ENCODE data around the gene SIL1. TPM values are rescaled to one million over a fixed set of nuclear protein-coding genes. Genes with fewer than 3 reads are reported as not detected.

The SIL1 gene
- total and polyA plus RNA-seq, 2 of the 8 experiments (the other 6 are each of a cell fraction or from before 2014, with no cell fraction given) = 8.3 to 12.8 TPM

DNA sequence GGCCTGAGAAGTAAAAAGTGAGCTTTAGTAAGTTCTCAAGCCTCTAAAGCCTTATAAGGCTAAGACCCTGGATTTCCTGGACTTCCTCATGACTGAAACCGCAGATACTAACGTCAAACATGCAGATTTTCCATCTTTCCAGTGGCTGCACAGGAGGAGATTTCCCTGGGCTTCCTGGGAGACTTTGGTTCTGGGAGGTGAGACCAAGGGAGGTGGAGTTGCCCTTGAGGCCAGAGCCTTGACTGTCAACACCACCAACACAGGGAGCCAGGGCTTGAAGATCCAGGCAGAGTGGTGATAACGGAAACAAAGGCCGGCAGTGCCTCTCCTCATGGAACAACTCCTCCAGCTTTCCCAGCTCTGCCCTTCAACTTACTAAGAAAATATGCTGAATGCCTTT is 178.3 kb downstream of the SIL1 start (continued):
- TF ChIP-seq E2F6 (IDR thresholded peaks at IDR 0.05) = no peak
- no peak for TF ChIP-seq POU5F1 (IDR thresholded peaks at IDR 0.05; ENCODE audit: low read depth, low read length)
- no peak for TF ChIP-seq EP300 (IDR thresholded peaks at IDR 0.05; ENCODE audit: borderline replicate concordance in 1 of 2, low read depth in 2 of 2, low read length in 2 of 2)
